Cortex of kidney (tissue), 1 donor: ENCODE measurements around the gene DPP4.
"Not testable (repeated sequence)": the region's sequence is repeated elsewhere in the genome, so short reads cannot be mapped to it uniquely, and the experiment has no call there.

Experiments used
- DNase-seq: peaks from one replicate; lab custom pipeline; 2025; lab: John Stamatoyannopoulos, UW

DPP4 gene

DNA sequence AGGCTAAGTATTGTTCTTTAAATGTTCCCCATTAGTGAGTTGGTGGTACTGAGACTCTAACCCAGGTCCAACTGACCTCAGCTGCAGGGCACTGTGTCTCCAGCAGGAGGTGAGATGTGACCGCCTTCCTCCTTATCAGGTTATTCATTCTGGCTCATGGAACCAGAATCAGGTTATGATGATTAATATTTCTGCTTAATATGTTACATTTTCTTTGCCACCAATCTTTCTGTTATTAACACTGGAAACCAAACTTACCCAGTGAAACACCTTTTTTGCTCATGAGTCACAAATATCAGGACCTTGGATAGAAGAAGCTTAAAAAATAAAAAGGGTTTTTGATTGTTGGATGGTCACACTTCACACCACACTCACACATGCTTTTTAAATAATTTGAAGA lies 85.4 kb downstream of the DPP4 start:
- no peak for DNase-seq

DNA sequence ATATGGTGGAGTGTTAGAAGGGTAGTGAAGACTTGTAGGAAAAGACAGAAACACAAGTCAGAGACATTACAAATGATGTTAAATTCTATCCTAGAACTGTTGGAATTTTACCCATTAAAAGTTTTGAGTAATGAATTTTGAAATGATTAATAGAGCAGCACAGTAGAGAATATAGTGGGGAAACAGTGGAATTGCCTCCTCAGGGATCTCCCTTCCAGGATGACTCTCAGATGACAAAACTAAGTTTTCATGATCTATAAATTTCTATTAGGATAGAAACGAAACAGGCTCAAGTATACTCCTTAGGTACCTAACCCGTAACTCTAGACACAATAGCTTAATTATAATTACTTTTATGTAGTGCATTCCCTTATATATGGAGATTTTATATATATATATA lies 86.7 kb downstream of the DPP4 start:
- no peak for DNase-seq

DNA sequence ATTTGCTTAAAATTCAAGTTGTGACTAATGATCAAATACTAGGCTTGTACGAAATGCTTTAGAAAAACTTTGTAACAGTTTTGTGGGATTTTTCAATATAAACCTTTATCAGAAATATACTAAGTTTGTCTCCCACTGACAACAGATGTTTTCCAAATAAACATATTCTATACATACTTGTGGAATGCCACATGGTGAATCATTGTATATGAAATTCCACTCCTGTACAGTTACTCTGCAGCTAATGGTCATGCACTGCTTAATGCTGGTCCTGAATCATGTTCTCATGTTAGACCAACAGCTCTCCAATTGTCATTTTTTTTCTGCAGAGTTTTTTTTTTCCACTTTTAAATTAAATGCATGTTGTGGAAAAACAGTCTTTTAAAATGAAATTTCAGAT lies 90.1 kb downstream of the DPP4 start:
- no peak for DNase-seq

DNA sequence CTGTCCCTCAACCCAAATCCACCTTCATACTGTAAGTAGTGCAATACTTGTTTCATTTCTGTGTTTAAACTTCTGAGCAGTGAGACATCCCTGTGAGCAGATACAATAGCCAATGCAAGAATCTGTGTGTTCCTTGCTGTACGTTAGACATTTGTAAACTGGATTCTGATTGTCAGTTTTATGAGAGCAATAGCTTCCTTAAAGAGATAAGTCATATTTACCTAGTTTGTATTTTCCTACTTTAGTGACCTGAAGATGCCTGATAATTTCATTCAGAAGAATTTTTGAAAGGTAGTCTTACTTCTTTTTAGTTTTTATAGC lies 90.7 kb downstream of the DPP4 start:
- DNase-seq: no peak

DNA sequence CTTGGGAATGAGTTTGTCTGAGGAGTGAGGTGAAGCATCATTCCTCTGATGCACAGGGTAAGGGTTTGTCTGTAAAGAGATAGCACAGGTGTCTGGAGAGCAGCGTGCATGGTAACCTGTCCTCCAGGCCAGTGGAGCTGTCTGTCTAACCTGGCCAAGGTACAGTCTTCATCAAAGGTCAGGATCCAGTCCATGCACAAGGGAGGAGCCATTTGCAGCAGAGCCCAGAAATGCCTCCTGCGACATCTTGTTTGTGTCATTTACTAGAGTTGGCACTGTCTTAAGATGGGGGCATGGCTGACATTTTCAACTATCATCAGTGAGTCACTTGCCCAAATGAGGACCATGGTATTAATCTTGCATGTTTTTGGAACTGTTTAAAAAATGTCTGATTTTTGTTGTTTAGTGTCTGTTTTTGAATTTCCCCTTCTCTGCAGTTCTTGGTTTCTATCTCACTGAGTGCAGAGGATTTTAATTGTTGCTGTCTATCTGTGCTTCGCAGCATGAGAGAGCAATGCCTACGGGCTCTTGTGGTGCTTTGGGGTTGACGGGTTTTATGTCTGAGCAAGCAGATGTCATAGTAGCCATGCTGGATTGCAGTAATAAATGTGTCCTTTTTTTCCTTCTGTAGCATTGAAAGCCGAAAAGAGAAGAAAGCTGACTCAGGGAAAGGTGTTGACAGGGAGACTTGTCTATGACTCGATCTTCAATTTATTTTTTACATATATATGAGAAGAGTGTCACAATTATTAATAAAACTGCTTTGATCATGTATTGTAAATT lies 91.3 kb downstream of the DPP4 start:
- no peak for DNase-seq

DNA sequence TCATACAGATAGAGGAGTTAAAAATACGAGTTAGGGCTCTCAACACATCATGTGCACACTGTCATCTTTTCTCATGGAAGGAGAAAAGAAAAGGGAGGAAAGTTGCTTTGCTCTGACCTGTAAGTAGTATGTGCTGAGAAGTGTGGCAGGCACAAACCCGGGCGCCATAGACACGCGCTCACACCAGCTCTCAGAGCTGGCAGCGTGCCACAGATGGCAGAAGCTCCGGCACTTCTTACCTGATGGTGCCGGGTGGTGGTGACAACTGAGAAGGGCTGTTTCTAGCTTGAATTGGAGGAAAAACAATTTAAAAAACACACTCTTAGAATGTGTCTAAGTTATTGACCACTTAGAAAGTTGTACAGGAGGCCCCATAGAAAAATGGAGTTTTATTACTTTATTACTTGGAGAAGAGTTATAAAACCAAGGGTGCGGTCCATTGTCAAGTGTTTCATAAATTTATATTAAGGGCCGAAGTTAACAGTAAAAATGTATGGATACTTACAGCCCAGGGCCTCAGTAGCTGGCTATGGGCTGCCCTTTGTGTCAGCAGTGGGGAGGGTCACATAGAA lies 92.2 kb downstream of the DPP4 start:
- DNase-seq: no peak

DNA sequence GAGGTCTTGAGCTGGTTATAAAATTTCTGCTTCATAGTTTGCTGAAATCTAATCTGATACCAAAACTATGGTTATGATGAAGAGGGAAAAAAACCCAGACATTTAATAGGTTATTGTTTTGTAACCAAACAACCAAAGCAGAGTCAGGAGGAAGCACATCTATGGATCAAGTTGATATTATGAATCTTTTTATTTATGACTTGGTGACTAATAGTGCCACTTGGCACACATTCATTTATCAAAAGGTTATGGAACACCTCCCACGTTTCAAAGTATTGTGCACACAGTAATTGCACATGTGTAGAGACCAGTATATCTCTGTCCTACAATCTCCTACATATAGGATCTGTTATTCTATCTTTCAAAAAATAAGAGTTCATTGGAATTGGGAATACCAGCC lies 93.0 kb downstream of the DPP4 start:
- DNase-seq: no peak

DNA sequence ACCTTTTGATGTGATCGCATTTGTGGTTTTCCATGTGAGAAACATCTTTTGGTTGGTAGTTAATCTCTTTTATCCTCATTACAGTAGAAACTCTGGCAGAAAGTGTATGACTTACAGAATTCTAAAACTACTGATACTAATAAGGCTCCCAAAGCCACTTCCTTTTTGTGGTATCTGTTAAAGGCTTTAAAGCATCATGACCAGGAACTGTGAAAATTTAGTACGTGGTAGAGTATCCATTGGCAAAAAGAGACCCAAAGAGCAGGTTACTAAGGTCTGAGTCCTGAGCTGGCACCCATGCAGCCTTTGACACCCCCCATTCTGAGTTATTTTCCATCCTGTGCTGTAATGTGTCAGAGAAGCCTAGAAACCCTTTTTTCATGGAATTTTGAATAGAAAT lies 94.5 kb downstream of the DPP4 start:
- DNase-seq: no peak

DNA sequence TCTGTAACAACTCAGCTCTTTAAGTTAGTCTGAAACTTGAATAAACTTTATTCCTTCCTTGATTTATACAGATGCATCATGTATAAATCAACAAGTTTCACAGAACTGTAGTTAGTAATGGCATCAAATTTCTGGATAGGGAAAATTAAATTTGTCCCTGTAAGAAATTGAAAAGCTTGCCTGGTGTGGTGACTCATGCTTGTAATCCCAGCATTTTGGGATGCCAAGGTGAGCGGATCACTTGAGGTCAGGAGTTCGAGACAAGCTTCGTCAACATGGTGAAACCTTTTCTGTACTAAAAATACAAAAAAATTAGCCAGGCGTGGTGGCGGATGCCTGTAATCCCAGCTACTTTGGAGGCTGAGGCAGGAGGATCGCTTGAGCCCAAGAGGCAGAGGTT lies 96.1 kb downstream of the DPP4 start:
- not testable (repeated sequence) for DNase-seq

DNA sequence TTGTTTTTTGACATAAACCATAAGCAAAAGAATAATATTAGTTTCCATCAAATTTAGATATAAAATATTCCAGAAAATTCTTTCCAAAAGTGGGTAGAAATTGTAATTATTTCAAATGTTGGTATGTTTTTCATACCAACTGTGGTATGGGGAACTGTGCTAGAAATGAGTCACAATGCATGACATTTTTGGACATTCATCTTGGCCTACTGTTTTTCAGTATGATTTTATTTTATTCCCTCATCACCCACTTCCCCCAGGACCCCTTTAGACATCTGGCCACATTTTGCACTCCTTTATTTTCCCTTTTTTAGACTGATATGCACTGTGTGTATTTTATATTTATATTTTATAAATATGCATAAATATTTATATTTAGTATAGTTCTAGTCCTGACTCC lies 97.1 kb downstream of the DPP4 start:
- no peak for DNase-seq

DNA sequence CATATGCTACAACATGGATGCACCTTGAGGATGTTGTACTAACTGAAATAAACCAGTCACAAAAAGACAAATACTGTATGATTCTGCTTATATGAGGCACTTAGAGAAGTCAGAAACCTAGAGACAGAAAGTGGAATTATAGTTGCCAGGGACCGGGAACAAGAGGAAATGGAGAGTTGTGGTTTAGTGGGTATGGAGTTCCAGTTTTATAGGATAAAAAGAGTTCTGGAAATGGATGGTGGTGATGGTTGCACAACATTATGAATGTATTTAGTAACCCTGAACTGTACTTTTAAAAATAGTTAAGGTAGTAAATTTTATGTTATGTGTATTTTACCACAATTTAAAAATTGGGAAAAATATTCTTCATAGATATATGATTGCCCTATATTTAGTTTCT lies 97.7 kb downstream of the DPP4 start:
- no peak for DNase-seq

DNA sequence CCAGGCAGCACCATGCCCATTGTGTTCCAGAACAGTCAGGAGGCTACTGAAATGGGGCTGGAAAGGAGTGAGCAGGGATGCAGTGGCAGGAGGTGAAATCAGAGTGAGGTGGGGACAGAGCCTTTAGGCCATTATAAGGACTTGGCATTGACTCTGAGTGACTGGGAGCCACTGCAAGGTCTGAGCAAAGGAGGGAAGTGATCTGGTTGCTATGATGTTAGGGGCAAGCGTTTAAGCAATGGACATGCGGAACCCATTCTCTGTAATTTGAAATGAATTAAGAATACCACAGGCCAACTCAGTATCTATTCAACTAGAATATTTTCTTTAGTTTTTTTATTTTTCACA lies 98.2 kb downstream of the DPP4 start:
- DNase-seq: no peak

DNA sequence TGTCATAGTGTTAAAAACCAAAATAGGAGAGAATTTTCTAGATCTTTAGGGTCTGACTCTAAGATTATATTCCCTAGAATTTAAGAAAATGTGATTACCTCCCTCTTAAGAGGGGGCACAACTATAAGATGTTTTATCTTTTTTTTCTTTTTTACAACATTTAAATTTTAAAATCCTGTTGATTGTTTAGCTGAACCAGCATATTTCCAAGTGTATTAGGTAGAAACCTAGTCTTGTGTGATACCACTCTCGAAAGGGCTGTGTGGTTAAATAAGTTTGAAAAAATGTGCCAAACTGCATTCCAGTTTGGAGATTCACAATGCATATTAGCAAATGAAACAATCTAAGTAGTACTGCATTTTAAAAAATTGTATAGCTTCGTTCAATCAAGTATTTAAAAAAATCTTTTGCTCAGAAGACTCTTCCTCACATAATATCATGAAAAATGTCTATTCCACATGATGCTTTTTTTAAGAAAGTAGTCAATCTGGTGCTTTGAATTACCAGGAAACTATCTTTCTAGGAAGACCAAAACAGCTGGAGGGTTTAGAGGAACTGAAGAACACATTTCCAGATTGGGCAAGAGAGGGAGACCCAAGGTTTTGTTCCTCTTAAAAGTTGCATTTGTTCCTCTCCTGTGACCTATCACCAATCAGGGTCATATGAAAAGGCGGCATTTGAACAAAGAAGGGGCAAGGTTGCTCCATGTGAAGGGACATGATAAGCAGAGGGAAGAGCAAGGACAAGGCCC lies 98.8 kb downstream of the DPP4 start:
- DNase-seq: no peak

DNA sequence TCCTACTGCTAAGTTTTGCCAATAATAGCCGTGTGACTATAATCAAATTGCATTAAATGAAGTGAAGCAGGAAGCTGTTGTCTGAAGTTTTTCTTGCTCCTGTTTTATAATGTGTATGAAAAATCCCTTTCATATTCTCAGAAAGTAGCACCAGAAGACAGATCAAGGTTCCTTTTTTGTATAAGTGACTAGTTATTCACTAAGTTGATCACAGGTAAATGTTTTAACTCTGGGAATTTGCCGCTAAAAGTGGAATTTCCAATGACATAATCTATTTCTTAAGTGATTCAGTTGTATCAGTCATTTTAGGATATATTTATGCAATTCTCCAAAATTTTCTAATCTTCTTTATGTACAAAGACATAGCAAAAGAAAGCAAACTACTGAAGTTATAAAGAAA lies 99.6 kb downstream of the DPP4 start:
- no peak for DNase-seq

DNA sequence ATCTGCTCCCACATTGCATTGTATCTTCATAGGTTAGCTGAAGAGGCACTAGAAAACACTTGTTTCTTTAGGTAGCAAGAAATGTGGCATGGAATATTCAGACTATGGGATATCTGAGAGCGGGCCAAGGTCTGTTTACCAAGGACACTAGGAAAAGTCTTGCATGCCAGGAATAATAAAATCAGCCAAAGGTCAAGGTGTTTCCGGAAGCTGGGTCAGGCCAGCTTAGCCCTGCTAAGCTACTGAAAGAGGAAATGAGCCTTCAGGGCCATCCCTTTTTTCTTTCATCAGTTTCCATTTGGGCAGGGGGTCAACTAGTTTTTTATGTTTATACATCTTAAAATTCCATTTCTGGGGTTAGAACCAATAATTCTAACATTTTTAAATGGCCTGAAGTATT lies 101.1 kb downstream of the DPP4 start:
- no peak for DNase-seq

DNA sequence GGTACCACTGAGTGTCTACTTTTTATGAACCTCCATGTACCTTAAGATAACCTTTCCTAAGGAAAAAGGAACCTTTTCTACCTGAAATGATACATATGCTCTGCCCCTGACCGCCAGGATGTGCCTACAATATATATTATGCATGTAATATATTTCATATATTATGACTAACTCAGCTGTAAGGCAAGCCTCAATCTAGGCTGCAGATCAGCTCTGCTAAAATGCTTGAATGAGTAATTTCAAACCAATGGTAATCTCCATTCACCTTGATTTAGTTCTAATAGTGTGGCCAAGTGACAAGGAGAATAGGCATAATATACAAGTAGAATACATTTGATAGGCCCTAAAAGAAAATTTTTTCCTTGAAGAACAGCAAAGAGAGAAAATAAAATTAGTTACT lies 101.8 kb downstream of the DPP4 start:
- DNase-seq: no peak

DNA sequence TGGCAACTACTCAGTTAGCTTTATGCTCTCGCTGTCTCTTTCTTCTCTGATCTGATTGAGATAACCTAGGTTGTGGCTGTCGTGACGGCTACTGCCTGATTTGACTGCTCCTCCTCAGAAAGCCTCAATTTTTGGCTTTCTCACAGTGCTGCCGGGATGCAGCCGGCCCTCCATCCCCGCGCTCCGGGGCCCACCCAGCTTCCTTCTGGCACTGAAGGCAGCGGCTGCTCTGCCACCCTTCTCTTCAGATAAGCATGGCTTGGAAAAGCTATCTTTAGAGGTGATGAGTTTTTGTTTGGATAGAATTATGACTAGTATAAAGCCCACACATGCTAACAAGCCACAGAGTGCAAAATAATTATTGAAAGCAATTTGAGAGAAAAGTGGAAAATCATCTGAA lies 102.5 kb downstream of the DPP4 start:
- DNase-seq: no peak

DNA sequence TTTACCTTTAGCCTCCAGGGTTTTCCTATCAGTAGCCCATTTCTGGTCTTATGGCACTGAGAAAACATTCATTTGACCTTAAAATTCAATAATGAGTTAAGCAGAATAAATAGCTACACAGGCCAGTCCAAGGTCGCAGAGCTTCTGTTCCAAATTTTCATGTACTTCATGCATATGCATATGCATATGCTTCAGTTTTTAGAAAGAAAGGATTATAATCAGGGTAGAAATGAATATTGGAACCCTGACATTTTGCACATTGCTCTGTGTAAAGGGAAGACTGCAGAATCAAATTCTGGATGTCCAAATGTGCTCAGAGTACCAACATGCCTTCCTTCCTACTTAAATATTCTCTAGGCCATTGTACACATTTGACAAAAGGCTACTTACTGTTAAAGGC lies 104.9 kb downstream of the DPP4 start:
- DNase-seq: no peak

DNA sequence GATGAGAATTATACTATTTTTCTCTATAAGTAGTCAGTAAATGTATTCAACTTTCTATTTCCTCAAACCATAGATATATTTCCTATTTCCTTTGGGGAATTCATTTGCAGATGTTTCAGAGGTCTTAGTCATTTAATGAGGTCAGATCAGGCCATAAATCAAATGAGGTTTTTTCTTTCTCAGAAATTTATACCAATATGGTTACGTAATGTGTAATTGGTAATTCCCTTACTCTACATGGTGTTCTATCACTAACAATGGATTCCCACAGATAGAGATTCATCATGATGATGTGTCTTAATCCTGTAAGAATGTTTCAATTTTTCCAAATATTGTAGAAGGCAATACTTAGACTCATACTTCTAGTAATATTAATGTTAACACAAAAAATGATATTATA lies 108.0 kb downstream of the DPP4 start:
- no peak for DNase-seq

DNA sequence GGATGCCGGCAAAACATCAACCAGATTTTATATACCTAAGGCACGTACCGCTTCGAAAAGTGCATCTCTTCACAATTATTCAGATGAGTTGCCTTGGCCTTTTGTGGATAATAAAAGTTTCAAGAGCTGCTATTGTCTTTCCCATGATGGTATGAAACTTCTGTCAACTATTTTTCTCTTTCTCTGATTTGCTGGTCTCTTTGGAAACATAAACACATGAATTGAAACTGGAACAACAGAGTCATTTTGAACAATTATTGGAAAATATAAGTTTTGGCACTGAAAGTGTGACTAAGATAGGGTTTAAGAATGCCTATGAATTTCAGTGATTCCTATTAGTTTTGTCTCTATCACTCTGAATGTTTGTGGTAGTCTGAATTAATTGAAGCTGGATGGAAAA lies 109.9 kb downstream of the DPP4 start:
- DNase-seq: no peak

DNA sequence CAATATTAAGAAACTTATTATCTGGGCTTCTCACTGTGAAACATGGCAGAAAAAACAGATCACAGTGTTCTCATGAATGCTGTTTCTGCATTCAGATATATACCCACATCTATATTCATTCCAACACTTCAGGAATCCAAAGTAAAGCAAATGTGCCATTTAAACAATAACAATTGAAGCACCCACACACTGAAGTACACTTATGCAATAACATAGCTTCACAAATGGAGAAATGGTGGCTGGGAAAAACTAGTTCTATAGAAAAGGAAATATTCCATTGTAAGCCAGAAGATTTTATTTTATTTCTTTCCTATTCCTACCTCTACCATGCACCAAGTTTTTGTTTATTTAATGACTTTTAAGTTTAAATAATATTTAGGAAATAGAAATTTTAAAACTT lies 111.9 kb downstream of the DPP4 start:
- no peak for DNase-seq

DNA sequence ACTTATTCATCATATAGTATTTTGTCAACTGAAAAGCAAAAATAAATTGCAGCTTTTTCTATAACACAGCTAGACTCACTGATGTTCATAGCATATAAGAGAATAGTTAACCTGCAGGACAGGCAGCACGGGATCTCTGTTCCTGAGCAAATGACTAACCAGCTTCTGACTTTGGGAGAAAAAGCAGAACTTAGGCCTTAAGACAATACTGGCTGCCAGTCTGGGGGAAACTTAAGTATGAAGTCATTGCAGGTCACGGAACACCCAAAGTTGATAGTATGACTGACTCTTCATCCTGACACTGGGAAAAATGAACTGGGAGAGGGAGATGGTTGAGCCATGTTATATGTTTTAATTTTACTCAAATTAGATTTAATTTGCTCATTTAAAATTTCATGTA lies 113.0 kb downstream of the DPP4 start:
- DNase-seq: no peak

DNA sequence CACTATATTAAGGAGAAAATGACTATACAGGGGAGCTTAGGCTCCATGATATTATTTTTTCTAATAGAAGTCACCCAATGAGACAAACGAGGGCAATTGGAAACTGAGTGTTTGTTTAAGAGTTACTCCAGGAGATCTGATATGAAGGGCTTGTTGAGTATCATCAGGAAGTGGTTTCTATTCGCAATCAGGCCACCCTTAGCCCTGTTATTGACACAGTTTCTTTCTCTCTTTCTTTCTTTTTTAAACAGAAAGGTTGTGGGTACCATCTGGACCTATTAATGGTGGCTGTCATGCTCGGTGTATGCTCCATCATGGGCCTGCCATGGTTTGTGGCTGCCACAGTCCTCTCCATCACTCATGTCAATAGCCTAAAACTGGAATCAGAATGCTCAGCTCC lies 117.3 kb downstream of the DPP4 start:
- no peak for DNase-seq

DNA sequence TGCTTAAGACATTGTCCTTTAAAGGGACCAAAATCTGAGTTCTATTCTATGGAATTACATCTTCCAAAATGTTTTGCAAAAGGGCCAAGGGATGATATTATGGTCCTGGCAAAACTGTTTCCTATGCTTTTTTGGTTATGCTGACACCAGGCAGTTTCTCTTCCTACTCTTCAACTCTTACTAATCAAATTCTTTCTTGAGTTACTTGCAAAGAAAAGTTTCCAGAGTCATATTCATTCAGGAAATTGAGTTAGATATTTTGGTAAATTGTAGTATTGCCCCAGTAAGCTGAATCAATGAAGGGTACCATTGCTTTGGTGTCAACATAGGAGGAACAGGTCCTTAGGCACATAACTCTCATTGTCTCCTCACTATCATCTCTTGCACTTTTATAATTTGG lies 118.8 kb downstream of the DPP4 start:
- DNase-seq: no peak
